OCI-LY1 (cell line): ENCODE data around the gene FHIT.

ENCODE experiments used
- H2AFZ ChIP-seq: fragments of 200-600 bp; sonication (generic), shearing (Covaris generic); 2 replicates; pipeline ENCODE4 v1.6.0; 2014; ENCODE audit warnings: antibody characterized with exemption, mild to moderate bottlenecking, low read length
- H3F3A ChIP-seq: fragments of 200-600 bp; sonication (generic), shearing (Covaris generic); 2 replicates; pipeline ENCODE4 v1.6.0; 2014; ENCODE audit warnings: mild to moderate bottlenecking, antibody characterized with exemption, low read length, moderate library complexity; ENCODE audit not compliant: insufficient read depth
- H3K27ac ChIP-seq: fragments of 200-600 bp; sonication (generic); 2 replicates; pipeline ENCODE4 v1.5.1; 2014; ENCODE audit warnings: low read length, mixed run types, mild to moderate bottlenecking, low read depth; ENCODE audit not compliant: poor library complexity, severe bottlenecking
- H3K27me3 ChIP-seq: fragments of 200-600 bp; sonication (generic); 2 replicates; pipeline ENCODE4 v1.6.0; 2014; ENCODE audit warnings: antibody characterized with exemption, mild to moderate bottlenecking, low read length, moderate library complexity; ENCODE audit not compliant: insufficient read depth
- H3K36me3 ChIP-seq: fragments of 200-600 bp; sonication (generic); 2 replicates; pipeline ENCODE4 v1.6.1; 2014; ENCODE audit warnings: mild to moderate bottlenecking, antibody characterized with exemption, low read length, moderate library complexity, mixed read lengths; ENCODE audit not compliant: insufficient read depth
- H3K4me1 ChIP-seq: fragments of 200-600 bp; sonication (generic); 2 replicates; pipeline ENCODE4 v1.5.1; 2014; ENCODE audit warnings: mild to moderate bottlenecking, low read length, moderate library complexity; ENCODE audit not compliant: insufficient read depth, severe bottlenecking
- H3K4me2 ChIP-seq: fragments of 200-600 bp; sonication (generic), shearing (Covaris generic); 2 replicates; pipeline ENCODE4 v1.6.1; 2014; ENCODE audit warnings: low read length
- H3K4me3 ChIP-seq: fragments of 200-600 bp; sonication (generic); 2 replicates; pipeline ENCODE4 v1.5.1; 2014; ENCODE audit warnings: low read length, low read depth, mild to moderate bottlenecking, mixed read lengths; ENCODE audit not compliant: poor library complexity, severe bottlenecking
- H3K79me2 ChIP-seq: fragments of 200-600 bp; shearing (Covaris generic); 2 replicates; pipeline ENCODE4 v1.6.1; 2016; ENCODE audit warnings: mixed run types, low read length, mixed read lengths; ENCODE audit not compliant: insufficient read depth
- H3K9ac ChIP-seq: fragments of 200-600 bp; sonication (generic), shearing (Covaris generic); 2 replicates; pipeline ENCODE4 v1.6.1; 2014; ENCODE audit warnings: mild to moderate bottlenecking, low read length, mixed read lengths
- H3K9me2 ChIP-seq: fragments of 200-600 bp; sonication (generic), shearing (Covaris generic); 2 replicates; pipeline ENCODE4 v1.6.1; 2014; ENCODE audit warnings: low read depth, mild to moderate bottlenecking, low read length, mixed read lengths
- H3K9me3 ChIP-seq: fragments of 200-600 bp; shearing (Covaris generic); 2 replicates; pipeline ENCODE4 v1.6.1; 2014; ENCODE audit warnings: low read length, mixed read lengths
- H4K20me1 ChIP-seq: fragments of 200-600 bp; sonication (generic), shearing (Covaris generic); 2 replicates; pipeline ENCODE4 v1.6.0; 2016; ENCODE audit warnings: mild to moderate bottlenecking, low read length; ENCODE audit not compliant: insufficient read depth
- EZH2 ChIP-seq: fragments of 200-600 bp; sonication (generic), shearing (Covaris generic); IDR thresholded peaks from 2 replicates; pipeline ENCODE4 v1.8.0; 2017; ENCODE audit warnings: borderline replicate concordance, mixed run types, mild to moderate bottlenecking, antibody characterized with exemption, low read length, moderate library complexity, mixed read lengths
- TF ChIP-seq, protein P1 (sequence below): fragments of 200-600 bp; sonication (generic), shearing (Covaris generic); IDR thresholded peaks from 2 replicates; pipeline ENCODE4 v1.5.1; 2017; ENCODE audit warnings: mild to moderate bottlenecking, antibody characterized with exemption, low read length, moderate library complexity, mixed read lengths

FHIT gene

DNA sequence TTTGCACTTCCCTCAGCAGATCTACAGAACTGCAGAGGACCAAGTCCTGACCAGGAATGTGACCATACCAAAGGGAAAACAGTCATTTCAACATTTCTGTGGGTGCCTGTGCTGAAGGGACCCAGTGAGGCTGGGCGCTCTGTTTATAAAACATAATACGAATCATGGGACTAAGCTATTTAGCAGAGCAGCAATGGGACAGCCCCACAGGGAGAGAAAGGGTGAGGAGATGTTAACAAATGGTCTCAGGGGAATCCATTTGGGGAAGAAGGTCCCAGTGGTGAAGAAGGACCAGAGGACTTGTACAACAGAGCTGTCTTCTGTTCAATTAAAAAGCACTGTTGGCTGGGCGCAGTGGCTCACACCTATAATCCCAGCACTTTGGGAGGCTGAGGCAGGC, 1025.4 kb downstream of the FHIT start:
- TF ChIP-seq EZH2, result no peak
- TF ChIP-seq, protein P1, sequence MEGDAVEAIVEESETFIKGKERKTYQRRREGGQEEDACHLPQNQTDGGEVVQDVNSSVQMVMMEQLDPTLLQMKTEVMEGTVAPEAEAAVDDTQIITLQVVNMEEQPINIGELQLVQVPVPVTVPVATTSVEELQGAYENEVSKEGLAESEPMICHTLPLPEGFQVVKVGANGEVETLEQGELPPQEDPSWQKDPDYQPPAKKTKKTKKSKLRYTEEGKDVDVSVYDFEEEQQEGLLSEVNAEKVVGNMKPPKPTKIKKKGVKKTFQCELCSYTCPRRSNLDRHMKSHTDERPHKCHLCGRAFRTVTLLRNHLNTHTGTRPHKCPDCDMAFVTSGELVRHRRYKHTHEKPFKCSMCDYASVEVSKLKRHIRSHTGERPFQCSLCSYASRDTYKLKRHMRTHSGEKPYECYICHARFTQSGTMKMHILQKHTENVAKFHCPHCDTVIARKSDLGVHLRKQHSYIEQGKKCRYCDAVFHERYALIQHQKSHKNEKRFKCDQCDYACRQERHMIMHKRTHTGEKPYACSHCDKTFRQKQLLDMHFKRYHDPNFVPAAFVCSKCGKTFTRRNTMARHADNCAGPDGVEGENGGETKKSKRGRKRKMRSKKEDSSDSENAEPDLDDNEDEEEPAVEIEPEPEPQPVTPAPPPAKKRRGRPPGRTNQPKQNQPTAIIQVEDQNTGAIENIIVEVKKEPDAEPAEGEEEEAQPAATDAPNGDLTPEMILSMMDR, result no peak
- H3K4me2 ChIP-seq, result no peak overlapping the region
- H3K9me3 ChIP-seq, result no peaks in the 10 kb centered on the region
- no peaks in the 10 kb centered on the region for H3K9me2 ChIP-seq
- H3F3A ChIP-seq, result no peaks in the 10 kb centered on the region
- H3K4me1 ChIP-seq, result peaks cover 8% of the 10 kb centered on the region
- H3K79me2 ChIP-seq, result no peaks in the 10 kb centered on the region
- H3K9ac ChIP-seq, result no peak overlapping the region
- H3K27me3 ChIP-seq, result no peaks in the 10 kb centered on the region
- H3K36me3 ChIP-seq, result no peaks in the 10 kb centered on the region
- H3K27ac ChIP-seq, result no peak overlapping the region
- no peaks in the 10 kb centered on the region for H4K20me1 ChIP-seq
- no peak overlapping the region for H3K4me3 ChIP-seq
- no peak overlapping the region for H2AFZ ChIP-seq

DNA sequence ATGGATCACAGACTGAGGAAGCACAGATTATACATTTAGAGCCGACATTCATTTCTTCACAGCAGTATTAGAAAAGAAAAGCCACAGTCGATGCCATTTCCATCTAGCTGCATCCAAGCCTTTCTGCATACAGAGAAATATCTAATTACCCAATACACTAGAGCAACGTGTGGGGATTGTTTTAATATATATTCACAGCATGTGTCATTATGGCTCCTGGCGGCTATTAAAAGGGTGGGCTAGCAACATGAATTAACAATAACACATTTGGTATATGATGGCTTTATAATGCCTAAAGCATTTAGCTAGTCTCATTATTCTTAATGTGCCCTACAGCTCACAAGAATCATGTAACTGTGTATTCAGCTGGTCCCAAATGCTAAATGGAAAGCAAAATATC, 1030.5 kb downstream of the FHIT start:
- TF ChIP-seq EZH2, result no peak
- TF ChIP-seq, protein P1, result no peak
- no peaks in the 10 kb centered on the region for H3K36me3 ChIP-seq
- H3K27me3 ChIP-seq, result no peaks in the 10 kb centered on the region
- H3K9me2 ChIP-seq, result no peaks in the 10 kb centered on the region
- H3K27ac ChIP-seq, result no peak overlapping the region
- H3K4me1 ChIP-seq, result no peaks in the 10 kb centered on the region
- no peaks in the 10 kb centered on the region for H4K20me1 ChIP-seq
- H3F3A ChIP-seq, result no peaks in the 10 kb centered on the region
- H3K4me2 ChIP-seq, result no peak overlapping the region
- H3K9ac ChIP-seq, result no peak overlapping the region
- no peaks in the 10 kb centered on the region for H3K79me2 ChIP-seq
- no peak overlapping the region for H2AFZ ChIP-seq
- H3K9me3 ChIP-seq, result no peaks in the 10 kb centered on the region
- H3K4me3 ChIP-seq, result no peak overlapping the region

DNA sequence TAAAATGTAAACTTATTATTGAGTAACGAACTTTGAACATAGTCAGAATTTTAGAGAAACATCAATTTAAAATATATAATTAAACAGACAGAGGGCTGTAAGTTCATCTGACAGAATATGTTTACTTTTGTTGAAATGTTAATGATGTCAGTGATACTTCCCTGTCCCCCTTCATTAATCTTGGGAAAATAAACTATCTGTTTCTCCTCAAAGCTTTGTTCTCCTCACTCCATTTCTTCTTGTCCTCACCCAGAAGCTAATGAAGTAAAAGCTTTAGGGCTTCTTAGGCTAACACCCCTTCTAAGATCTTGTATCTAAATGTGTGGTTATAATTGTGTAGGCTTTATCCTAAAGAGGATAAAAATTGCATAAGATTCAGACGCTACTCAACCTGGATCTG, 1031.8 kb downstream of the FHIT start:
- no peak overlapping the region for H3K4me2 ChIP-seq
- no peaks in the 10 kb centered on the region for H3K36me3 ChIP-seq
- H3F3A ChIP-seq, result no peaks in the 10 kb centered on the region
- no peaks in the 10 kb centered on the region for H3K4me1 ChIP-seq
- H3K27ac ChIP-seq, result no peak overlapping the region
- no peaks in the 10 kb centered on the region for H3K27me3 ChIP-seq
- TF ChIP-seq, protein P1, result no peak
- no peak for TF ChIP-seq EZH2
- no peaks in the 10 kb centered on the region for H3K9me3 ChIP-seq
- H2AFZ ChIP-seq, result no peak overlapping the region
- H3K79me2 ChIP-seq, result no peaks in the 10 kb centered on the region
- H3K9me2 ChIP-seq, result no peaks in the 10 kb centered on the region
- no peaks in the 10 kb centered on the region for H4K20me1 ChIP-seq
- H3K9ac ChIP-seq, result no peak overlapping the region
- H3K4me3 ChIP-seq, result no peak overlapping the region
